HepG2 (cell line): ENCODE measurements around the gene GNG3. TPM values are rescaled to one million over a fixed set of nuclear protein-coding genes. Genes with fewer than 3 reads are reported as not detected.

Experiments
- DNMT3B ChIP-seq: conservative IDR thresholded peaks from 2 replicates; pipeline ENCODE4 v1.6.1; 2016; ENCODE audit warnings: missing biosample characterization, control low read depth
- DR1 ChIP-seq: sonication (generic); formaldehyde crosslinking; IDR thresholded peaks from 2 replicates; pipeline ENCODE4 v1.8.0; 2021; ENCODE audit warnings: mild to moderate bottlenecking, missing genetic modification reagents, inconsistent platforms
- GATAD2A ChIP-seq: IDR thresholded peaks from 2 replicates; pipeline ENCODE4 v1.6.1; 2016
- HNF1A ChIP-seq, 2 experiments: sonication (generic) in 1 of 2; formaldehyde crosslinking in 1 of 2; IDR thresholded peaks; 2 replicates each; pipeline versions ENCODE4 v1.4.0 to v1.6.1; 2016 to 2020; ENCODE audit warnings: borderline replicate concordance in 1 of 2, low read depth in 1 of 2, mild to moderate bottlenecking in 1 of 2, missing genetic modification reagents in 1 of 2
- HOXD1 ChIP-seq: sonication (generic); formaldehyde crosslinking; IDR thresholded peaks from 2 replicates; pipeline ENCODE4 v1.5.0; 2020; ENCODE audit warnings: missing genetic modification reagents
- MXI1 ChIP-seq: IDR thresholded peaks from 3 replicates; pipeline ENCODE4 v1.6.1; 2012; ENCODE audit warnings: low read depth, low read length, inconsistent platforms, borderline replicate concordance
- NR1H2 ChIP-seq: sonication (generic); formaldehyde crosslinking; IDR thresholded peaks from 2 replicates; pipeline ENCODE4 v1.8.1; 2022; ENCODE audit warnings: low read depth, missing genetic modification reagents, borderline replicate concordance
- NR2F6 ChIP-seq, 2 experiments: IDR thresholded peaks; 2 replicates each; pipeline ENCODE4 v1.6.1; 2016; ENCODE audit warnings: antibody characterized with exemption in 1 of 2, mild to moderate bottlenecking in 1 of 2
- TP53 ChIP-seq: sonication (generic); formaldehyde crosslinking; conservative IDR thresholded peaks from 2 replicates; pipeline ENCODE4 v1.4.0; 2020; ENCODE audit warnings: missing genetic modification reagents
- U2AF1 ChIP-seq: fragments of 200-400 bp; formaldehyde crosslinking; optimal IDR thresholded peaks from 2 replicates; pipeline ENCODE3; 2017; ENCODE audit warnings: mild to moderate bottlenecking, low read depth, low read length
- WIZ ChIP-seq: sonication (generic); formaldehyde crosslinking; IDR thresholded peaks from 2 replicates; pipeline ENCODE4 v1.5.1; 2020; ENCODE audit warnings: mild to moderate bottlenecking, missing genetic modification reagents
- XBP1 ChIP-seq: sonication (generic); formaldehyde crosslinking; IDR thresholded peaks from 2 replicates; pipeline ENCODE4 v1.5.0; 2020; ENCODE audit warnings: missing genetic modification reagents
- ZBTB7A ChIP-seq: sonication (generic); formaldehyde crosslinking; IDR thresholded peaks from 2 replicates; pipeline ENCODE4 v1.8.0; 2022; ENCODE audit warnings: mild to moderate bottlenecking, missing genetic modification reagents
- ZNF143 ChIP-seq: sonication (generic); formaldehyde crosslinking; IDR thresholded peaks from 2 replicates; pipeline ENCODE4 v1.4.0; 2020; ENCODE audit warnings: missing genetic modification reagents
- ZNF20 ChIP-seq: sonication (generic); formaldehyde crosslinking; IDR thresholded peaks from 2 replicates; pipeline ENCODE4 v1.4.0; 2020; ENCODE audit warnings: mild to moderate bottlenecking, moderate library complexity, missing genetic modification reagents
- ZNF484 ChIP-seq: sonication (generic); formaldehyde crosslinking; IDR thresholded peaks from 2 replicates; pipeline ENCODE4 v1.5.1; 2020; ENCODE audit warnings: mild to moderate bottlenecking, low read depth, missing genetic modification reagents, borderline replicate concordance
- ZSCAN9 ChIP-seq: IDR thresholded peaks from 2 replicates; pipeline ENCODE4 v1.6.1; 2016; ENCODE audit warnings: borderline replicate concordance
- polyA plus RNA-seq, 8 experiments: library from polyadenylated mRNA; depleted of rRNA in 3 of 8; stranded (reverse) in 7 of 8; unstranded in 1 of 8; fragments of >200 nt; fragmentation: Illumina TruSeq in 4 of 8; extraction: Trizol in 4 of 8; gene quantifications; 2 replicates each; pipeline versions ENCODE4 v1.2.1 to v1.2.3, GENCODE V29; 2011 to 2016; ENCODE audit warnings: low read depth in 4 of 8, missing spikeins in 1 of 8, mixed read lengths in 1 of 8; ENCODE audit not compliant: insufficient read depth in 1 of 8
- total RNA-seq, 5 experiments: library from RNA; depleted of rRNA; stranded (reverse); fragments of >200 nt; fragmentation: Illumina TruSeq; extraction: Trizol; gene quantifications; 2 replicates each; pipeline ENCODE4 v1.2.3, GENCODE V29; 2016; ENCODE audit warnings: low read depth in 1 of 5
- TF ChIP-seq, protein P1 (sequence below): sonication (generic); formaldehyde crosslinking; IDR thresholded peaks from 2 replicates; pipeline ENCODE4 v1.5.0; 2020; ENCODE audit warnings: missing genetic modification reagents, mild to moderate bottlenecking, borderline replicate concordance
- TF ChIP-seq, protein P2 (sequence below): sonication (generic); formaldehyde crosslinking; IDR thresholded peaks from 2 replicates; pipeline ENCODE4 v1.8.1; 2022; ENCODE audit warnings: mild to moderate bottlenecking, missing genetic modification reagents
- TF ChIP-seq, protein P3 (sequence below): sonication (generic); formaldehyde crosslinking; IDR thresholded peaks from 2 replicates; pipeline ENCODE4 v1.4.0; 2020; ENCODE audit warnings: mild to moderate bottlenecking, missing genetic modification reagents, borderline replicate concordance

The GNG3 gene
- total and polyA plus RNA-seq, 2 of the 13 experiments (the other 11 are each of a cell fraction or from before 2014, with no cell fraction given), result not detected

- TF ChIP-seq DNMT3B (CRISPR knock-in tag) (no peak), U2AF1 (no peak), GATAD2A (CRISPR knock-in tag) (no peak), ZBTB7A (CRISPR knock-in tag) (peak; percentile 39; the same call in 1 of the 2 replicates), NR2F6 (IDR thresholded peaks at IDR 0.05) (no peak), NR2F6 (CRISPR knock-in tag; IDR thresholded peaks at IDR 0.05) (no peak; the same call in 1 of the 2 replicates), HNF1A (IDR thresholded peaks at IDR 0.05; ENCODE audit: low read depth) (no peak), HNF1A (CRISPR knock-in tag; IDR thresholded peaks at IDR 0.05; ENCODE audit: borderline replicate concordance) (peak; percentile 64), DR1 (CRISPR knock-in tag) (peak; percentile 83; the same call in 1 of the 2 replicates), ZNF484 (CRISPR knock-in tag) (no peak), XBP1 (peak; percentile 86; the same call in 1 of the 2 replicates), ZNF143 (CRISPR knock-in tag) (peak; percentile 73), NR1H2 (CRISPR knock-in tag) (no peak), MXI1 (peak; percentile 80; the same call in 1 of the 3 replicates), TP53 (CRISPR knock-in tag) (no peak), ZNF20 (CRISPR knock-in tag) (no peak), WIZ (CRISPR knock-in tag) (peak; percentile 75; the same call in 1 of the 2 replicates), HOXD1 (CRISPR knock-in tag) (peak; percentile 87; the same call in 1 of the 2 replicates), ZSCAN9 (peak; percentile 84)
- TF ChIP-seq, protein P1, sequence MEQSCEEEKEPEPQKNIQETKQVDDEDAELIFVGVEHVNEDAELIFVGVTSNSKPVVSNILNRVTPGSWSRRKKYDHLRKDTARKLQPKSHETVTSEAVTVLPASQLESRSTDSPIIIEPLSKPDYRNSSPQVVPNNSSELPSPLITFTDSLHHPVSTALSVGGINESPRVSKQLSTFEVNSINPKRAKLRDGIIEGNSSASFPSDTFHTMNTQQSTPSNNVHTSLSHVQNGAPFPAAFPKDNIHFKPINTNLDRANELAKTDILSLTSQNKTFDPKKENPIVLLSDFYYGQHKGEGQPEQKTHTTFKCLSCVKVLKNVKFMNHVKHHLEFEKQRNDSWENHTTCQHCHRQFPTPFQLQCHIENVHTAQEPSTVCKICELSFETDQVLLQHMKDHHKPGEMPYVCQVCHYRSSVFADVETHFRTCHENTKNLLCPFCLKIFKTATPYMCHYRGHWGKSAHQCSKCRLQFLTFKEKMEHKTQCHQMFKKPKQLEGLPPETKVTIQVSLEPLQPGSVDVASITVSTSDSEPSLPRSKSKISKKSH, result peak; percentile 74; the same call in 1 of the 2 replicates
- TF ChIP-seq, protein P2, sequence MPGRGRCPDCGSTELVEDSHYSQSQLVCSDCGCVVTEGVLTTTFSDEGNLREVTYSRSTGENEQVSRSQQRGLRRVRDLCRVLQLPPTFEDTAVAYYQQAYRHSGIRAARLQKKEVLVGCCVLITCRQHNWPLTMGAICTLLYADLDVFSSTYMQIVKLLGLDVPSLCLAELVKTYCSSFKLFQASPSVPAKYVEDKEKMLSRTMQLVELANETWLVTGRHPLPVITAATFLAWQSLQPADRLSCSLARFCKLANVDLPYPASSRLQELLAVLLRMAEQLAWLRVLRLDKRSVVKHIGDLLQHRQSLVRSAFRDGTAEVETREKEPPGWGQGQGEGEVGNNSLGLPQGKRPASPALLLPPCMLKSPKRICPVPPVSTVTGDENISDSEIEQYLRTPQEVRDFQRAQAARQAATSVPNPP (CRISPR knock-in tag), result peak; percentile 97
- TF ChIP-seq, protein P3, sequence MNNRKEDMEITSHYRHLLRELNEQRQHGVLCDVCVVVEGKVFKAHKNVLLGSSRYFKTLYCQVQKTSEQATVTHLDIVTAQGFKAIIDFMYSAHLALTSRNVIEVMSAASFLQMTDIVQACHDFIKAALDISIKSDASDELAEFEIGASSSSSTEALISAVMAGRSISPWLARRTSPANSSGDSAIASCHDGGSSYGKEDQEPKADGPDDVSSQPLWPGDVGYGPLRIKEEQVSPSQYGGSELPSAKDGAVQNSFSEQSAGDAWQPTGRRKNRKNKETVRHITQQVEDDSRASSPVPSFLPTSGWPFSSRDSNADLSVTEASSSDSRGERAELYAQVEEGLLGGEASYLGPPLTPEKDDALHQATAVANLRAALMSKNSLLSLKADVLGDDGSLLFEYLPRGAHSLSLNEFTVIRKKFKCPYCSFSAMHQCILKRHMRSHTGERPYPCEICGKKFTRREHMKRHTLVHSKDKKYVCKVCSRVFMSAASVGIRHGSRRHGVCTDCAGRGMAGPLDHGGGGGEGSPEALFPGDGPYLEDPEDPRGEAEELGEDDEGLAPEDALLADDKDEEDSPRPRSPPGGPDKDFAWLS (CRISPR knock-in tag), result no peak
These were observed 19.8 kb downstream of the GNG3 start, which contains the start of gene HNRNPUL2 (continued) for GRCh38 chr11:62727165-62727871.
